HG03457 (cell line): Measurements from ENCODE around the gene IL22RA1.

Experiments
- ATAC-seq: cut with Tn5 transposase; IDR thresholded peaks from one replicate; pipeline ENCODE4 v1.9.1; 2021; ENCODE audit warnings: moderate number of reproducible peaks; ENCODE audit not compliant: unreplicated experiment

The IL22RA1 gene

DNA sequence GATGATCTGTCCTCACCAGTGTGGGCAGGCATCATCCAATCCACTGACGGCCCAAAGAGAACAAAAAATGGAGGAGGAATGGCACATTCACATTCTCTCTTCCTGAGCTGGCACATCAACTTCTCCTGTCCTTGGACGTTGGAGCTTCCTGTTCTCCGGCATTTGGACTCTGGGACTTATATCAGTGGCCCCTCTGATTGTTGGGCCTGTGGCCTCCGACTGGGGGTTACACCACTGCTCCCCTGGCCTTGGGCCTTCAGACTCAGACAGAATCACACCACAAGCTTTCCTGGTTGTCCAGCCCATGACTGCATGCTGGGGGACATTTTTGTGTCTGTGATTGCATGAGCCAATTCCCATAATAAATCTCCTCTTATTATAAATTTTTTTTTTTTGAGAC is 24.1 kb upstream of the IL22RA1 start:
- no peak for ATAC-seq

DNA sequence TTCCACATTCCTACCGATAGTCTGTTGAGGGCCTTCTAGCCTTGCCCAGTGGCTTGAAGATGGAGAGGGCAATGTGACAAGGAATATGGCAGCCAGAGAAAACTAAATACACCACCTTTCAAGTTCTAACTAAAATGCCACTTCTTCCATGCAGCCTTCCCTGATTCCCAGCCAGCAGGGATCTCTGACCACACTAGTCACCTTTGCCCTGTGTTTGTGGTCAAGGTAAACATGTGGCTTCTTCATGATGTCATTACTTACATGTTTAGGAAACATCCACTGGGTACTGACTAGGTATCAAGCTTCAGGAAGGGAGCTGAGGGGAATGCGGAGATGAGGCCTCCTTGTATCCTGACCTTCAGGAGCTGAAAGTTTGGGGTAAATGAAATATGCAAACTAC is 22.6 kb upstream of the IL22RA1 start:
- no peak for ATAC-seq

DNA sequence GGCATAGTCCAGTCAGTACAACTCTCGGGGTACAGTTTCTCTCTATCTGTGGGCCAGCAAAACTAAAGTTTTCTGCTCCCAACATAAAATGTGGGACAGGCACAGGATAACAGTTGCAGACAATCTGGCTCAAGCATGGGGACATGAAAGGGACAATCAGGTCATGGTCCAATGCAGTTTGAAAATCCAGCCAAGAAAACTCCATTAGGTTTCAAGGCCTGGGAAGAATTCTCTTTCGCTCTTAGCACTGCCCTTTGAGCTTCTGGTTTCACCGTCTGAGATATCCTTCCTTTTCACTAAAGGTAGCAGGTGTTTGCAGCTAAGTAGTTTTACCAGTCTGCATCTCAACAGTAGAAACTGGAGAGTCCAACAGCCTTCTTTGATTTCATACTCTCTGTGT is 21.1 kb upstream of the IL22RA1 start:
- no peak for ATAC-seq

DNA sequence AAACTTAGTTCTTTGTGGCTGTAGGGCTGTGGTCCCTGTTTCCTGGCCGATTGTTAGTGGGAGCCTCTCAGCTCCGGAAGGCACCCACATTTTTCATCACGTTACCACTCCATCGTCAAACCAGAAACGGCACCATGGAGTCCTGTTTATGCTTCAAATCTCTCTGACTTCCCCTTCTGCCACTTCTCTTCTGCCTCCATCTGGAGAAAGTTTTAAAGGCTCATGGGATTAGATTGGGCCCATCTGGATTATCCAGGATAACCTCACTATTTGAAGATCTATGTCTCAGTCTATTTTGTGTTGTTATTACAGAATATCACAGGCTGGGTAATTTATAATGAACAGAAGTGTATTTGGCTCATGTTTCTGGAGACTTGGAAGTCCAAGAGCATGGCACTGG is 19.3 kb upstream of the IL22RA1 start:
- ATAC-seq: no peak

- ATAC-seq: no peak
Measured at GRCh38 chr1:24161270-24161669, 18.3 kb upstream of the IL22RA1 start.

- no peak for ATAC-seq
Measured at GRCh38 chr1:24159366-24159765, 16.4 kb upstream of the IL22RA1 start.

DNA sequence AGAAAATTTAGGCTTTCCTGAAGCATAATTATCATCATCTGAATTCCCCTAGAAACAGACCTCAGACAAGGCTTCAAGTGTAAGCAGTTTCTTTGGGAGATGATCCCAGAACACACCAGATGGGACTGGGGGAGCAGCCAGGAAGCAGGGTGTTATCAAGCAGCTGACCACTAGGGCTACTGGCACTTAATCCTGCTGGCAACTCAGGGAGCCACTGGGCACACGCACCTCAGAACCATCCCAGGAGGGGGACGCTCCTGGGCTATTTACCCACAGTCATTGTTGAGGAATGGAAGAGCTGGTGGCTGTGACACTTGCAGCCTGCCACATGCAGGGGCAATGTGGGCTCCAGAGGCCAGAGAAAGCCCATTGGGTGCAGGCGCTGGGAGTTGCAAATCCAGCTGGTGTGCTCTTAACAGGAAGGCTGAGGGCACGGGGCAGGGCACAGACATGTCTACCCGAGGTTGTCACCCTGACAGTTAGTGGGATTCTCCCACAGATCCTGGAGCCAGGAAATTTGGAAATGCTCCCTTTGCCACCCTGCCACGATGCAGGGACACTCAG is 15.1 kb upstream of the IL22RA1 start:
- ATAC-seq: no peak

DNA sequence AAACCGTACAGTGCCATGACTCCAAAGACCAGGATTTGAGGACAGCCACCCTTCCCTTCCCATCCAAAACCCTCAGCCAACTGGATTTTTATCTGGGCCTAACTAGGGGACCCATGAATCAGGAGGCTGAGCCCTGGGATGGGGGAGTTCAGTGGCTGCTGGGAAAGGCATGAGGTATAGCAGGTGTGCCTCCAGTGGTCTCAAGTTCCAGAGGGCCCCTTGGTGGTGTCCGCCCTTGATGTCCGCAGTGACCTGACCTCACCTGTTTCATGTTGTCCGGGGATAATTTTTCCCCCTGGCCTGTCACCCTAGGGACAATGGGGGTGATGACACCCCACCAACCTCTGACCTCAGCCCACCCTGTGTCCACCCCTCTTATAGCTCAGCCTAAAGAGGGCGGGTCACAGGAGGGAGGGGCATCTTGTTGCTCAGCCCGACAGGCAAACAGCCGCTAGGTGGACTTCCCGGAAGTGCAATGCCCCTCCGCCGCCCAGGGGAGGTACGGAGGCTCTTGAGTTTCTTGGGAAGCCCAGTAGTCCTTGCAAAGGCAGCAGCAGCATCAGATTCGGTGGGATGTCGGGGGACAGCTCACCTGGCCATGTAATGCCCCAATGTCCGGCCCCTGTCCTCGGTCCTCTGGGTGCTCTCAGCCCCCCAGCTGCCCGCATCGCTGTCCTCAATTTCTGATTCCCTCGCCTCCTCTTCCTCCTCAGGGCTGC is 13.8 kb upstream of the IL22RA1 start:
- ATAC-seq: no peak

DNA sequence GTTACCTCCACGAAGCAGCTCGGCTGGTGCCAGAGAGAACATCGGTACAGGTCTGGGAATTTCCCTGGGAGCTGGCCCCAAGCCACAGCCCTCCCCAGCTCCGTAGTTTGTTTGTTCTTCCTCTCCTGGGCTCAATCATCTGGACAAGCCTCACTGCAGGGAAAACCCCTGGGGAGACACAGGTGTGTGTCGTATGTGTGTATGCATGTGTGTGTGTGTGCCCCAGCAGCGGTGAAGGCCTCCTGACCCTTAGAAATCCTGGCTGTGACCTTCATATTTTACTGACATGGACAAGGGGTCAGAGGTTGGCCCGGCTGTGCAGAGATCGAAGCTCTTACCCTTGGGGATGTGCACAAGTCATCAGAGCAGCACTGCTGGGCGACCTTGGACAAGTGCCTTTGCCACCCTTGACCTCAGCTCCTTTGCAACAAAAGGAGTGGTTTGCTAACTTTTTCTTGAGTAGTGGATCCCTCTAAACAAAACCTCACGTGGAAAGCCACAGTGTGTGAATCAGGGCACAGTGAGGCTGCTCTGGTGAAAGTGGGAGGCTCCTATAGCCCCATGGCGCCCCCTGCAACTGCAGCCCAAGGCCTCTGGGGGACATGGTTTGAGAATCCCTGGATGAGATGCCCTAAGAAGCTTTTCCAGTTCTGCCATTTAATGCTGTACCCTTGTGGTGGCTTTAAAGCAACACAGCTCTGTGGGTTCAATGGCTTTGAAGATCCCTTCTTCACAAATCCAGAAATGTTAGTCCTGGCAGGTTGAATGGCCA is 12.3 kb upstream of the IL22RA1 start:
- ATAC-seq: no peak

DNA sequence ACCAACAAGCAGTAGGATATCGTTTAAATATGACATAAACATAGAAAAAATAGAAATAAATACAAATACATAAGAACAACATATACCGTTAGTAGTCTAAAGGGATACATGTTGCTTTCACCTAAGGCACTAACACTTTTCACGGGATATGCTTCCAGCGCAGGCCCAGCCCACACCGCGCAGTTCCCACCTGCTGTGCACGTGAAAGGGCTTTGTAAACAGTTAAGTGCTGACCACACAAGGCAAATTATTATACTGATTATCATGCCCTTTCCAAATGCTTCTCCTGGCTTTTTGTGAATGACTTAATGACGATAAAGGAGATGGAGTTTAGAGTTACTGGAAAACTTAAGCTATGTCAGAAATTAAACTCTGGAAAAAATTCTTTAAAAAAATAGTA is 11.3 kb upstream of the IL22RA1 start:
- no peak for ATAC-seq

GRCh38 chr1:24152631-24153494 is 9.9 kb upstream of the IL22RA1 start:
- ATAC-seq: no peak

- no peak for ATAC-seq
Measured at GRCh38 chr1:24151175-24151533, 8.2 kb upstream of the IL22RA1 start.

GRCh38 chr1:24150234-24151174 is 7.6 kb upstream of the IL22RA1 start:
- ATAC-seq: no peak

- no peak for ATAC-seq
Measured at GRCh38 chr1:24149866-24150233, 6.9 kb upstream of the IL22RA1 start.

- ATAC-seq: no peak
Measured at GRCh38 chr1:24147816-24148215, 4.9 kb upstream of the IL22RA1 start.

- ATAC-seq: no peak
Measured at GRCh38 chr1:24147194-24147593, 4.3 kb upstream of the IL22RA1 start.

- no peak for ATAC-seq
Measured at GRCh38 chr1:24141311-24141997, 1.5 kb downstream of the IL22RA1 start.

DNA sequence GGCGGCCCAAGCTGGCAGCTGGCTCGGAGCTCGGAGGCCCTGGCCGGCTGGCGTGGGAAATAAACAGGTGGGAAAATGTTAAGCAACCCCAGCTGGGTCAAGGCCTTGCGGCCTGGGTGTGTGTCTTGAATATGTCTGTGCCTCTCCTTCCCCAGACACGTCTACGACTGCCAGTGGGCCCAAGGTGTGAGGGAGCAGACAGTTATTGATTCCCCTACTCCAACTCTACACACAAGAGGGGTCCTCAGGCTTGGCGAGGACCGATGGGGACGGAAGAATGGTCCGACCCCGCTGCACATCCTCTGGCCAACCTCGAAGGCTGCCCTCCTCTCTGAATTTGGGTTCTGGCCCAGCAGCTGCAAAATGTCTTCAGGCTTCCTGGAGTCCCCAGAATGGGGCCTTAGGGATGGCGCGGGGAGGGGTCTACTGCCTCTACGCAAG is 2.2 kb downstream of the IL22RA1 start:
- ATAC-seq: no peak

DNA sequence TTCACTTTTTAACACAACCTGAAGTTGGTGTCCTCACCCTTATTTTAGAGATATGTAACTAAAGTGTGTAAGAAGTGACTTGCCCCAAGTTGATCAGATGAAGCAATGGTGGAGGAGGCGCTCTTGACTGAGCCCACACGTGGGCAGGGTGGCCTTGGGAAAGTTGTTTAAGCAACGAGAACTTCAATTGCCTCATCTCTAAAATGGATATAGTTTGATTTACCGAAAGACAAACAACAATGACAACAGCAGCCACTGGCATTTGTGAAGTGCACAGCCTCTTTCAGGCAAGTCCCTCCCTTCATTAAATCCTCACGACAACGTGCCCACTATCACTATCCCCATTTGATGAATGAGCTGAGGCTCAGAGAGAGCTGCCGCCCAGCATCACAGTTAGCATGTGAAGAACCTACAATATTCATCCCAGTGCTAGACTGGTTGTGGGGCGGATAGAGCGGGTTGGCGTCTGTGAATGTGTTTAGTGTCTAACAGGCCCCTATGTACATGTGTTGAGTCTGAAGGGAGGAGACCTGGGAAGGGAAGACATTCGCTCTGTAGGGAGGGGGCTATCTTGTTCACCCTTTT is 3.0 kb downstream of the IL22RA1 start:
- no peak for ATAC-seq

DNA sequence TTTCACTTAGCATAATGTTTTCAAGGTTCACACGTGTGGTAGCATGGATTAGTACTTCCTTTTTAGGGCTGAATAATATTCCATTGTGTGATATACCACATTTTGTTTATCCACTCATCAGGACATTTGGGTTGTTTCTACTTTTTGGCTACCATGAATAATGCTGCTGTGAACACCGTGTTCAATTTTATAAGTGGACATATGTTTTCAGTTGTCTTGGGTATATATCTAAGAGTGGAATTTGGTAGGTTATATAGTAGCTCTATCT is 3.8 kb downstream of the IL22RA1 start:
- no peak for ATAC-seq
